COLO829 (cell line): ENCODE data around the gene JPH2.

Source experiments
- DNase-seq: peaks from one replicate; pipeline ENCODE4 v3.0.0; 2012; ENCODE audit warnings: low spot score

The JPH2 gene

DNA sequence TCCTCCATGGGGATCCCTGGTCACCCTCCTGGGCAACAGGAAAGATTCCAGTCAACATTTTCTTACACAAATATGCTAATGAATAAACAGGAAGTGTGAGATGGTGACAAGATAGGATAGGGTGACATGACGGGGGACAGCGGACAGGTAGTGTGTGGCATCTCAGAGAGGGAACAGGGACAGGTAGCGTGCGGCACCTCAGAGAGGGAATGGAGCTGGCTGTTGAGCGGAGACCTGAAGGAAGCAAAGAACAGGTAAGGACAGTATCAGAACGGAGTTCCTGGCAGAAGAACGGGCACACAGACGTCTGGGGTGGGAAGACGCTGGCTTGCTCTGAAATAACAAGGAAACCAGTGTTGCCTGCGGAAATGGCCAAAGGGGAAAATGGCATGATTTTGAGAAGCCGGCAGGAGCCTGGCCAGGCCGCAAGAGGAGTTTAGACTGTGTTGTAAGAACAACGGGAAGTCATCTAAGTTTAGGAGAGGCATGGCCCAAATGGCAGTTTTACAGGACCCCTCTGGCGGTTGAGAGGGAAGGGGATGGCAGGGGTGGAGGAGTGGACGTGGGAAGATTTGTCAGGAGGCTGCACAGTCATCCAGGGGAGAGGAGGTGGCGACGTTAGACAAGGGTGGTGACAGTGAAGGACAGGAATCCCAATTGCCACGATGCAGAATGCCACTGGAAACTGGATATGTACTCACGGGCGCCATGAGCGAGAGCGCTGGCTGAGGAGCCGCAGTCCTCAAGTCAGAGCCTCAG is 111.6 kb downstream of the JPH2 start:
- no peak for DNase-seq

DNA sequence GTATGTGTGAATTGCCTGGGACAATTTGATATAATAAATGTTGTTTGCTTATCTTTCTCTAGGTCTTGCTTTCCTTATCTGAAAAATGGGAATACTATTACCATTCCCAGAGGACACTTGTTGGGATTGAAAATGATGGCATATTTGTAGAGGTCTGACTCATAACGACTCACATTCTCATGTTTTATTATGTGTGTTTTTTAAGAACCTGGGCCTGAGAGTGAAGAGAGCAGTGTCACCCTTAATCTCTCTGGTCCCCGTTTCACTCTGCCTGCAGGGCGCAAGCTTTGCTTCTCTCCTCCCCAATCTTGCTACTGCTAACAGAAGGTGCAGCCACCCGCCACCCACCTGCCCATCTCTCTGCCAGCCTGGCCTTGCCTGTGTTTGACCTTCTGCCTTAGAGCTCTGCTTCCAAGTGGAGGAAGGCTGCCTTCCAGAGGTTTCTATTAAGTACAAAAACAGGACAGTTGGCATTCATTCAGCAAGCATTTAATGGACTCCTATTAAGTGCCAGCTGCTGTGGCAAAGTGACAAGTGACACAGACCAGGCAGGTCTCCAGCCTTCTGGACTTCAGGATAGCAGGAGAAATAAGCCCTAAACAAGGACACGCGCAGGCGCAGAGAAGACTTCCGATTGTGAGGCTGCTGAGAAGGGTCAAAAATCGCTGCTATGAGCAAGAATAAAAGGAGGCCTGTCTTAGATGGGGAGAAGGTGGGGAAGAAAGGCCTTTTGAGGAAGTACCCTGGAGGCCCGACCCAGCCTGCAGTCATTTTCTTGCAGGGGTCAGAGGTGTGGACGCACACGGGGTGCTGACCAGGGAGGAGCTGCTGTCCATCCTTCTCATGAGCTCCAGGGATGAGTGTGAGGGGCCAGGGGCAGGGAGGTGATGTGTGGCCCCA is 112.5 kb downstream of the JPH2 start:
- DNase-seq = no peak

DNA sequence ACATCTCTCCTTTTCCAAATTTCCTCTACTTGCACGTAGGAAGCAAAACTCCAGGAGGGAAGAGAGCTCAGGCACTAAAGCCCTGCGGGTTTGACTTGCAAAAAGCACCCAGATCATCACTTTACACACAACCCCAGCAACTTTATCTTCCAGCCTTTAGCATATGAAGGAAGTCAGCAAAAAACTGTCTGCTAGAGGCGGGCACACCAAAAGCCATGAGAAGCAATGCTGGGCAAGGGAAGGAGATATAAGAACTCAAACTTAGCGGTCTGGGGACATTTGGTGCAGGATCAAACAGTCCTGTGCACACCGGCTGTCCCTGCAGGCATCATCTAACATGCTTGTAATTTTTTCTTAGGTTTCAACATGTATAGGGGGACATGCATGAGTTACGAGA is 113.3 kb downstream of the JPH2 start:
- no peak for DNase-seq

DNA sequence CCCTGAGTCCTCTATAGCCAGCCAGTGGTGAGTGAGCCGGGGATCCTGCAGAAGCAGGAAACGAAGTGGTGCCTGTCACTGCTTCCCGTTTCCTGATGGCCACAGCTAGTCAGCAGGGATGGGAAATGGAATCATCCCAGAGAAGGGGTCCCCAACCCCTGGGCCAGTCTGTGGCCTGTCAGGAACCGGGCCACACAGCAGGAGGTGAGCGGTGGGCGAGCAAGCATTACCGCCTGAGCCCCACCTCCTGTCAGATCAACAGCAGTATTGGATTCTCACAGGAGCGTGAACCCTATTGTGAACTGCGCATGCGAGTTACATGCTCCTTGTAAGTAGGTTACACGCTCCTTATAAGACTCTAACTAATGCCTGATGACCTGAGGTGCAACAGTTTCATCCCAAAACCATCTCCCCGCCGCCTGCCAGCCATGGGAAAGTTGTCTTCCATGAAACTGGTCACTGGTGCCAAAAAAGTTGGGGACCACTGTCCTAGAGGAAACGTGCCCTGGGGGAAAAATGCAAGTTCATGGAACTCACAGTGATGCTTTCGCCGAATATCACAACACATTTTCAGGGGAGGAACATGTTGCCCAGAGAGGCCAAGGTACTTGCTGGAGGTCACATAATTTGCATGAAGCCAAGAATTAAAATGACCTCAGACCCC is 113.8 kb downstream of the JPH2 start:
- DNase-seq = no peak

DNA sequence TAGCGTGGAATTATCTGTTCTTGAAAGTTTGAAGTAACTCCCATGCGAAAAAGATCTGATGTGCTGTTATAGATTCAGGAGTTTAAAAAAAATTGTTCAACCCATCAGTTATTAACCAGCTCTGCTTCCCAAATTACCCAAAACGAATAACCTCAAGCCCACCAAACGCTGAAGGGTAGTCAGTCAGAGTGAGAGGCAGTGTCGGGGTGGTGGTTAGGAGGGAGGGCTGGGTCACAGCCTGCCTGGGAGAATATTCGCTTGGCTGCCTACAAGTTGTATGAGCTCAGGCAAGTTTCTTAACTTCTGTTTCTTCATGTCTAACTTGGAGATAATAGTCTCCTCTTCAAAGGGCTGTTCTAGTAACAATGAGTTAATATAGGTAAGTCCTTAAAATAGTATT is 114.6 kb downstream of the JPH2 start:
- no peak for DNase-seq

DNA sequence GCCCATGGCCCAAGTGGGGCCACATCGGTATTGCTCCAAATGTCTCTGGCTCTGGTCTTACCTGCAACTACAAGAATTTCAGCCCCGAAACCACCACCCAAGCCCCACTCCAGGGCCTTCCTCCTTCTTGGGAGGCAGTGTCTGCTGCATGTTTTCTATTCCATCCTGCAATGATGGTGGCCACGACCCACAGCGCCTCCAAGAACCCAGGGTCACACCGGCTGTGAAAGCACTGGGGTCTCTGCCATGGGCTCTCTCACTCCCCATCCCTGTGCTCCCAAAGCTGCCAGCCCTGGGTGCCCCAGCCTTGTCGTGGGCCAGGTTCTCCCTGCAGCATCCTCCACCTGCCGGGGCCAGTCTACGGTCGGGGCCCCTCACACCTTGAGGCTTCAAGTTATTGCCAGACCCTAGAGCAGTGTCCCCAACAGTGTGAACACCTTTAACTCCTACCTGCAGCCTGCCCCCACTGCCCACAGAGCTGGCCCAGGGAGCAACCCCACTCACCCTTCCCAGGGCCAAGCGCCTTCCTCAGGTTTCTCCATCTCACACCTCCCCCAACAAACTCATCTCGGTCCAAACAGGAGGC is 115.4 kb downstream of the JPH2 start:
- no peak for DNase-seq

DNA sequence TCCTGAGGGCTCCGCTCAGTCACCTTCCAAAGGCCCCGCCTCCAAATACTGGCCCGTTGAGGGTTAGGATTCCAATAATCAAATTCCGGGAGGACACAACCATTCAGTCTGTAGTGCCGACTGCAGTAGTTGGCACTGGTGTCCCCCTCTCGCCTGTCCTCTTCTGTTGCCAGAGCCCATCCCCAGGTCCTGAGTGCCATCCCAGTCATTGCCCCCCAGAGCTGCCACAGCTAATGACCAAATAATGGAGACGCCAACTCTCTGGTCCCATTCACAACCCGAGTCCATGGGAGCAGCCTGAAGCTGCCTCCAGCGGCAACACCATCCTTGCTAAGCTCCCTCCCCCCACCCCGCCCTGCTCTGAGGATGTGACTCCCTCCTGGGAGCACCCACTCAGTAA is 115.9 kb downstream of the JPH2 start:
- DNase-seq = no peak

DNA sequence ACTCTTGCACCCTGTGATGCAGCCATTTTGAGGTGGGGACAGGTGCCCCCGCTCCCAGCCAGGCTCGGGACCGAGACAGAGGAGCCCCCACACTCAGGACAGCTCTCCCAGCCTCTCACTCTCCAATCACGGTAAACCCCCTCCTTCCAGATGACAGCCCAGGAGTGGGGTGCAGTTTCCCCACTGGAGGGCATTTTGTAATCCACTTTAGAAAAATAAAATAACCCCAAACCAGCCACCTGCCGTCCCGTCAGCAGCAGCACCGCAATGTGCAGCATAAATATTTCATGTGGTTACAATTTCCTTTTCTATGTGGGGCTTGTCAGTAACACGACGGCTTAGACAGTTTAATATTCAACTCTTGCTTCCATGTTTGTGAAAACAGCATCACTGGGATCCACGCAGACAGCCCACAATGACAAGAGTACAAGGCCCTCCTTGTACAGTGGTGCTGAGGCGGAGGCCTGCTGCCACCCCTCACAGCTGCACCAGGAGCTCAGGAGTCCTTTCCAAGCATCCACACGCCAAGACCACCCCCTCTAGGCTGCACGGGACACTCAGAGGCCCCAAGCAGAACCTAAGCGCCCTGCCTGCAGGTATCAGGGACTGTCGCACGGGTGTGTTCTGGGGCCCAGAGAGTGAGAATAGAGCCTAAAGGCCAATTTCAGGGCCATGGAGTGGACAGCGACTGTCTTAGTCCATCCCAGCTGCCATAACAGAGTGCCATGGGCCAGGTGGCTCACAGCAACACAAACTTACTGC is 116.7 kb downstream of the JPH2 start:
- DNase-seq = no peak

DNA sequence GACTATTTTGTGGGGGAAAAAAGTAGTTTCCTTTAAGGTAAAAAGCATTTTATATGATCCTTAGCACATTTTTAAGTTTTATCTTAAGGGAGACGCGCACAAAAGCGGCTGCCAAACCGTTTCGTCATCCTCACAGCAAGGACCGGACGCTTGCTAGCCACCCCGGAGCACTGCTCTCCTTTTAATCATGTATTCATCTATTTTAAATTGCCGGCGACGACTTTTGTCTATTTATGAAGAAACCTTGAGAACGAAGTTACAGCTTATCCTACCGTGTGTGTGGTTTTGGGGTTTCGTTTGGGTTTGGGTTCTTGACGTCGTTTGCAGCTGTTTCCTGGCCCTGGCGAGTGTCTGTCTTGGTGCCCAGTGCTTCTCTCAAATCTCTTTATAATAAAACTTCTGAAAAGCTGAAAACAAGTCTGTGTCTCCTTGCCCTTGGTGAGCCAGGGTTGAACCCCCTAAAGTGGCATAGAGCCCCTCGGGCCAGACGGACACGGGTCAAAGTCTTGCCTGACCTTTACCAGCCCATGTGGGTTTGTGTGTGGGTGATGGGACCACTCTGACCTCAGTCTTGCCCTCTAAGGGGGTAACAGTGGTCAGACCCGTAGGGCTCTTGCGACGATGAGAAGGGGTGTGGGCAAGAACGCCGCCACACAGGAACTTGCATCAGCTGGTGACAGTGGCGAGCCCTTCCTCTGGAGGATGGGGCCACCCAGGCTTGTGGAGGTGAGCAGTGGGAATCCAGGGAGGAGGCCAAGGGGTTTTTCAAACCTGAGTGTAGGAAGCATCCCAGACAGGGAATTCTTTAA is 117.6 kb downstream of the JPH2 start:
- DNase-seq = no peak

DNA sequence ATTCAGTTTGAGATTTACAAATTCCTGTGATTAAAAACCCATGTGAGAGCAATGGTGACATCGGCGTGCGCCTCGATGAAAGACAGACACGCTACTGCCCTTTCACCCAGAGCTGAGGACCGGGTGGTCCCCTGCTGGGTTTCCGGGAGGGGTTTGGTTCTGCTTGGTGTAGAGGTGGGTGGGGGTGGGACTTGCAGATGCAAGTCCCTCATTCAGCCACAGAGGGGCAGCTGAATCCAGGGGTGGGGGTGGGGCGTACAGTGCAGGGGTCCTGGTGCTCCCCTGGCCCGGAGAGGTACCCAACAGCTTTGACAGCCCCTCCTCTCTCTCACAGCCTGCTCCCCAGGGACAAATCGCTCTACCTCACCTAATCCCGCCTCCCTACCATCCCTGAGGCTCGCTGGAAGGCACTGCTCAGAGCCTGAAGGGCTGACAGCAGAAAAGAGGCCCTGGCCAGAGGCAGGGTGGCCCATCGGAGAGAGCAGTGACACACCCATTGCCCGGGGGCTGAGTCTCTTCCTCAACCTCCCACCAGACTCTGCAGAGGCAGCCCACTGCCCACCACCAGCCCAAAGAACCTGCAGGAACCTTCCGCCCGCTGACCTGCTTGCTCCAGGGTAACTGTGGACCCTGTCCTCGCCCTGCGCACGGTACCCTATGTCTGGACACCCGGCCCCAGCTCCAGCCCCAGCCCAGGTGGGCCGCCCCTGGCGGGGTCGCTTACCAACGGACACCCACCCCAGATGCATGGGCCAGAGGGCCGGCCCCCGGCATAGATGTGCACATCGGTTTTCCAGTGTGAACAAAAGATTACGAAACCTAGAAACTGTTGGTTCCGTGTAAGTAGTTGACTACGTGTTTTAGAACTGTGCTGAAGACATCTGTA is 118.4 kb downstream of the JPH2 start:
- no peak for DNase-seq

DNA sequence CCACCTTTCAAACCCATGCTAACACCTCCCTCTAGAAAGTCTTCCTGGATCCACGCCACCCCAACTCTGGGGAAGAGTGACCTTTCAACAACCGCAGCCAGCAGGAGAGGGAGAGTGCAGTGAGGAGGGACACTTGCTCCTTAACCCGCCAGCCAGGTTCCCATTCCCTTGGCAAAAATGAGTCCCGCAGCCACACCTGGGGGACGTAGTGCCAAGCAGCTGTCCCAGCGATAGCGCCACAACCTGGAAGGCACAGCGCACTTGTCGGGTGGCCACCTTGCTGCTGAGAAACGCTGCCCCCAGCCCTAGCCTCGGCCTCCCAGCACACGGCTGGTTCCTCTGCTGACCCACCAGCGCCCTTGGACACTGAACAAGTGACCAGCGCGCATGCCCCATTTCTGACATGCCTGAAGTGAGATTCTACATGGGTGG is 119.3 kb downstream of the JPH2 start:
- no peak for DNase-seq

DNA sequence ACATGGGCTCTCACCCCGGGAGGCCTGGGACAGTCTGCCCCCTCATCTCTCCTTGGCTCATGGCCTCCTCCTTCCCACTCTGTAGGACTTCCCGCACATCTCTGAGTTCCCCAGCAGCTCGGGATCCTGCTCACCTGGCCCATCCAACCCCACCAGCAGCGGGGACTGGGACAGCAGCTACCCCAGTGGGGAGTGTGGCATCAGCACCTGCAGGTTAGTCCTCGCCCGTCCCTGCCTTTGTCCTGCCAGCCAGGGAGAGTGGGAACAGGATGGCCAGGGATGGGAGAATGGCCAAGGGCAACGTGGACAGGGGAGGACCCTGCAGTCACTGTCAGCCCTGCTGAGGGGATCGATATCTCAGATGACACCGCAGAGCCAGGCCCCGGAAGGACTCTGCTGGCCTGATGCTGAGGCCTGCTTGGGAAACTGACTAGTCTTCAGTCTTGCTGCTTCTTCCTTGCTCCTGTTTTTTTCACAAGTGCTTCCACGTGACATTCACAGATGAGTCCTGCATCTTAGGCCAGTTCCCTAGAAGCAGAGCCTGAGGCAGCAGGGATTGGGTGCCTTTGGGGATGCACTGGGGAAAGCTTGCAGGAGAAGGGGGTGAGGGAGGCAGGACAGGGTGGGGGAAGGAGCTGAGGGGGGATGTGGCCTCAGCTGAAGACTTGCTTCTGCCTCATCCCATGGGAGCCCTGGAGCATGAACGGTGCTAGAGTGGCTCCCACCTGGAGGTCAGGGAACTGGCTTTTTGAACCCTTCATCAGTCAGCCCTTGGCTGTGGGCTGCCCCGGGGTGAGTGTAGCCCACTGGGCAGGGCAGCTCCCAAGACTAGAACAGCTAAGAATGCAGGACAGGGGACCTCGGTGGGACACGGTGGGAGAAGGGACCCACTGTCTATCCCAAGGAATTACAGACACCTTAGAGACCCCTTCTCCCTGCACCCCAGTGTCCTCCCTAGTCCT is 120.1 kb downstream of the JPH2 start:
- DNase-seq = no peak

DNA sequence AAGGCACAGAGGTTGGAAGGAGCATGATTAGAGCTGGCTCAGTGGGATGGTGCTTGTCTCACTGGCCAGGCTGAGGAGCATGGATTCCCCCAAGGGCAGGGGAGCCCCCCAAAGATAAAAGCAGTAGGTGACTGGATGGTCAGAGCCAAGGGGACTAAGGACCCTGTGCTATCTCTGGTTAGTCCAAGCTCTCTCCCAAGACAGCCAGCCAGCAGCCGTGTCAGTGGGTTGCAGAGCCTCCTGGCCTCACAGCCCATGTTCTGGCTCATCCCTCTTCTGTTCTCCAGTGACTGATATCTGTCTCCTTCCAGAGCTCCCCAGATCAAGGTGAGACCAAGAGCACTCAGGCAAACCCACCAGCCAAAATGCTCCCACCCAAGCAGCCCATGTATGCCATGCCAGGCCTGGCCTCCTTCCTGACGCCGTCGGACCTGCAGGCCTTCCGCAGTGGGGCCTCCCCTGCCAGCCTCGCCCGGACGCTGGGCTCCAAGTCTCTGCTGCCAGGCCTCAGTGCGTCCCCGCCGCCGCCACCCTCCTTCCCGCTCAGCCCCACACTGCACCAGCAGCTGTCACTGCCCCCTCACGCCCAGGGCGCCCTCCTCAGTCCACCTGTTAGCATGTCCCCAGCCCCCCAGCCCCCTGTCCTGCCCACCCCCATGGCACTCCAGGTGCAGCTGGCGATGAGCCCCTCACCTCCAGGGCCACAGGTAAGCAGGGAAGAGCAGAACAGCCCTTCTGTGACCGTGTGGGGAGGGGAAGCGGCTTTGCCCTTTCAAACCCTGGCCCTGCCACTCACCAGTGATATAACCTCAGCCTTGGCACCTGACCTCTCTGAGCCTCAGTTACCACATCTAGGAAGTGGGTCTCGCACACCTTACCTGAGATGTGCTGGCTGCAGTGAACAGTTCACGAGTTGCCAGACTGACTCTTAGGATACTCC is 121.3 kb downstream of the JPH2 start:
- DNase-seq = no peak

DNA sequence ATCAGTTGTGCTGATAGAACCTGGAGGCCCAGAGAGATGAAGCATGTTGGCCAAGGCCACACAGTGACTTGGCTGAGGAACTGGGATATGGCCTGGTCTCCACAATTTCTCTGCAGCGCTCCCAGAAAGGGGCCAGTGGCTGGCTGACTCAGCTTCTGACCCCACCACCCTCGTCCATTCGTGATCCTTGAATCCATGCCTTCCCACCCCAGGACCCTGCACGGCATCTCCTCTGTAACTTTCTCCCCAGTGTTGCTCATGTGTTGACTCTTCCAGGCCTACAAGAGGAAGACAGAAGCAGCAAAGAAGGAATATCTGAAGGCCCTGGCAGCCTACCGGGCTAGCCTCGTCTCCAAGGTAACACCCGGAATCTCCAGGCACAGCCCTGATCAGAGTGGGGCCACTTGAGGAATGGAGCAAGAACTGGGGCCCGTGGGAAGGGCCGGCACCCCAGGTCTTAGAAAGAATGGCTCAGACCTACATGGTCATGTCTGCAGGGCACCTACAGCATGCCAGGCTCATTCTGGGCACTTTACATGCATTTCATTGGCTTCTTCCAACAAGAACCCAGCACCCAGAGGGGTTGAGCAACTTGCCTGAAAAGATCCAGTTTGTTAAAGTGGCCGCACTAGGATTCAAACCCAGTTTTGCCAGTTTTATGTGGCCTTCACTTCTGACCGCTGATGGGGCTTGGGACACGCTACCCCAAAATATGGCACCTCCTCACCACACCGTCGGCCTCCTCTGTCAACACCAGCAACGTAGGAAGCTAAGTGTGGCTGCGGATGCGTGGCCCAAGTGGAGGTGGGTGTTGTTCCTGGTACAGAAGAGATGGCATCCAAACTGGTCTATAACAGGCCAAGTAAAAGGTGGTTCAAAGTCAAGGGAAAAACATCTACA is 122.2 kb downstream of the JPH2 start:
- no peak for DNase-seq
